GM12878 (cell line): ENCODE measurements around the gene C12orf60. TPM values are rescaled to one million over a fixed set of nuclear protein-coding genes. Genes with fewer than 3 reads are reported as not detected.

ENCODE experiments used
- ASH2L ChIP-seq: fragments of 300-600, 200-600 bp; sonication (generic); IDR thresholded peaks from 2 replicates; pipeline ENCODE4 v1.6.1; 2017; ENCODE audit warnings: low read depth, mild to moderate bottlenecking, borderline replicate concordance
- ATF3 ChIP-seq: IDR thresholded peaks from 2 replicates; pipeline ENCODE4 v1.6.1; 2011; ENCODE audit warnings: low read depth, mild to moderate bottlenecking, low read length, moderate library complexity, borderline replicate concordance; ENCODE audit errors: extremely low read depth
- BCL3 ChIP-seq: IDR thresholded peaks from 2 replicates; pipeline ENCODE4 v1.6.1; 2011; ENCODE audit warnings: borderline replicate concordance, low read depth, mild to moderate bottlenecking, moderate library complexity, low read length; ENCODE audit not compliant: insufficient read depth, poor library complexity, severe bottlenecking
- CEBPZ ChIP-seq: fragments of 150-350 bp; IDR thresholded peaks from 2 replicates; pipeline ENCODE4 v1.6.1; 2016; ENCODE audit warnings: low read depth, low read length
- DPF2 ChIP-seq: fragments of 450-650 bp; IDR thresholded peaks from 2 replicates; pipeline ENCODE4 v1.6.1; 2017; ENCODE audit warnings: mild to moderate bottlenecking
- ETV6 ChIP-seq, 2 experiments: fragments of 450-650 bp in 1 of 2; IDR thresholded peaks in 1 of 2; conservative IDR thresholded peaks in 1 of 2; 2 replicates each; pipeline ENCODE4 v1.6.1; 2014; ENCODE audit warnings: antibody characterized with exemption in 1 of 2, borderline replicate concordance in 1 of 2, low read depth in 1 of 2, mild to moderate bottlenecking in 1 of 2, moderate library complexity in 1 of 2
- HCFC1 ChIP-seq: fragments of 150-350 bp; IDR thresholded peaks from 2 replicates; pipeline ENCODE4 v1.6.1; 2014; ENCODE audit warnings: low read length
- HDAC2 ChIP-seq: fragments of 200-600 bp; sonication (generic); IDR thresholded peaks from 2 replicates; pipeline ENCODE4 v1.6.1; 2017
- IRF3 ChIP-seq: fragments of 450-650 bp; IDR thresholded peaks from 2 replicates; pipeline ENCODE4 v1.6.1; 2014; ENCODE audit warnings: mild to moderate bottlenecking
- PML ChIP-seq: IDR thresholded peaks from 2 replicates; pipeline ENCODE4 v1.6.1; 2012; ENCODE audit warnings: low read length, inconsistent platforms
- RAD51 ChIP-seq: fragments of 450-650 bp; IDR thresholded peaks from 2 replicates; pipeline ENCODE4 v1.6.1; 2016; ENCODE audit warnings: moderate library complexity, mild to moderate bottlenecking, inconsistent platforms
- RB1 ChIP-seq: fragments of 450-650 bp; formaldehyde crosslinking; IDR thresholded peaks from 2 replicates; pipeline ENCODE4 v1.6.1; 2017; ENCODE audit warnings: mild to moderate bottlenecking, borderline replicate concordance
- SUPT20H ChIP-seq: IDR thresholded peaks from 2 replicates; pipeline ENCODE4 v1.6.1; 2011; ENCODE audit warnings: low read depth, mild to moderate bottlenecking, low read length, moderate library complexity, borderline replicate concordance; ENCODE audit not compliant: control insufficient read depth
- polyA plus RNA-seq, 11 experiments: library from polyadenylated mRNA; depleted of rRNA in 4 of 11; unstranded in 6 of 11; stranded (reverse) in 5 of 11; fragments of >200 nt; fragmentation: Nextera tagmentation in 4 of 11; fragmentation: Illumina TruSeq in 1 of 11; extraction: Ambion mirVana in 4 of 11; extraction: Trizol in 1 of 11; gene quantifications; 1 replicate in 1 of 11; 2 replicates in 10 of 11; pipeline versions ENCODE4 v1.2.1 to v1.2.3, GENCODE V29; 2011 to 2016; ENCODE audit warnings: inconsistent platforms in 2 of 11, missing spikeins in 2 of 11, low read depth in 1 of 11
- total RNA-seq, 4 experiments: library from RNA; depleted of rRNA in 3 of 4; stranded (reverse); fragments of >200 nt in 3 of 4; fragmentation: Illumina TruSeq in 1 of 4; extraction: Trizol in 1 of 4; gene quantifications; 2 replicates each; pipeline versions ENCODE4 v1.2.1 to v1.2.3, GENCODE V29; 2013 to 2021
- TF ChIP-seq, protein P1 (sequence below): fragments of 450-650 bp; IDR thresholded peaks from 2 replicates; pipeline ENCODE4 v1.6.1; 2017; ENCODE audit warnings: mild to moderate bottlenecking, moderate library complexity
- TF ChIP-seq, protein P2 (sequence below): fragments of 450-650 bp; conservative IDR thresholded peaks from 2 replicates; pipeline ENCODE4 v1.6.1; 2017; ENCODE audit warnings: mild to moderate bottlenecking, moderate library complexity

The C12orf60 gene
- total and polyA plus RNA-seq, 10 of the 15 experiments (the other 5 are each of a cell fraction or from before 2014, with no cell fraction given) = 1.8 to 7.2 (median 3.2) TPM

DNA sequence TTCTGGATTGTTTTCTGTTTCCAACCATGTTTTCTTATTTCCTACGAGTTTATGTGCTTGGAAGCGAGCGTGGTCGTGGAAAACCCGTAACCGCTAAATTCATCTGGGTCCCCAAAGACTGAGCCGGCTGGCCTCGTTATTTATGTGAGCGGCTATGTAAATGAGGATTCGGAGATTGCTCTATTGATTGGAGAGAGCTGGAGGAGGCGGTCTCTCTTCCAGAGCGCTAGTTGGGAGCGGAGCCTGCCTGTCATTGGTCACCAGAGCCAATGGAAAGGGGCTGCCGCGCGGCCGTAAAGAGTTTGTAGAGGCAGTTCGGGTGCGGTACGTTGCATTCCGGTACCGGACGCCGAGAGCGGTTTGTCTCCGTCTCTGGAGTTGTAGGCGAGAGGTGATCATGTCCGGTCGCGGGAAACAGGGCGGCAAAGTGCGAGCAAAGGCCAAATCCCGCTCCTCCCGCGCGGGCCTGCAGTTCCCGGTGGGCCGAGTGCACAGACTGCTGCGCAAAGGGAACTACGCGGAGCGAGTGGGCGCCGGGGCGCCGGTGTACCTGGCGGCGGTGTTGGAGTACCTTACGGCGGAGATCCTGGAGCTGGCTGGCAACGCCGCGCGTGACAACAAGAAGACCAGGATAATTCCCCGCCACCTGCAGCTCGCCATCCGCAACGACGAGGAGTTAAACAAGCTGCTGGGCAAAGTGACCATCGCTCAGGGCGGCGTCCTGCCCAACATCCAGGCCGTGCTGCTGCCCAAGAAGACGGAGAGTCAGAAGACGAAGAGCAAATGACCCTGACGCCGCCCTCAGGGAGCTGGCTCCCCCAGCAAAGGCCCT, 29.2 kb upstream of the C12orf60 start (continued):
- TF ChIP-seq RB1 (peak; percentile 32; the same call in 1 of the 2 replicates), IRF3 (peak; percentile 95), ETV6 (conservative IDR thresholded peaks at IDR 0.05 in 1 of 2, IDR thresholded peaks at IDR 0.05 in 1 of 2; ENCODE audit: borderline replicate concordance in 1 of 2, low read depth in 1 of 2) (no peak), HDAC2 (no peak), ASH2L (no peak), HCFC1 (no peak), DPF2 (peak; percentile 88), ATF3 (no peak), BCL3 (no peak), CEBPZ (no peak), PML (peak; percentile 94), SUPT20H (no peak), RAD51 (no peak)
- TF ChIP-seq, protein P1, sequence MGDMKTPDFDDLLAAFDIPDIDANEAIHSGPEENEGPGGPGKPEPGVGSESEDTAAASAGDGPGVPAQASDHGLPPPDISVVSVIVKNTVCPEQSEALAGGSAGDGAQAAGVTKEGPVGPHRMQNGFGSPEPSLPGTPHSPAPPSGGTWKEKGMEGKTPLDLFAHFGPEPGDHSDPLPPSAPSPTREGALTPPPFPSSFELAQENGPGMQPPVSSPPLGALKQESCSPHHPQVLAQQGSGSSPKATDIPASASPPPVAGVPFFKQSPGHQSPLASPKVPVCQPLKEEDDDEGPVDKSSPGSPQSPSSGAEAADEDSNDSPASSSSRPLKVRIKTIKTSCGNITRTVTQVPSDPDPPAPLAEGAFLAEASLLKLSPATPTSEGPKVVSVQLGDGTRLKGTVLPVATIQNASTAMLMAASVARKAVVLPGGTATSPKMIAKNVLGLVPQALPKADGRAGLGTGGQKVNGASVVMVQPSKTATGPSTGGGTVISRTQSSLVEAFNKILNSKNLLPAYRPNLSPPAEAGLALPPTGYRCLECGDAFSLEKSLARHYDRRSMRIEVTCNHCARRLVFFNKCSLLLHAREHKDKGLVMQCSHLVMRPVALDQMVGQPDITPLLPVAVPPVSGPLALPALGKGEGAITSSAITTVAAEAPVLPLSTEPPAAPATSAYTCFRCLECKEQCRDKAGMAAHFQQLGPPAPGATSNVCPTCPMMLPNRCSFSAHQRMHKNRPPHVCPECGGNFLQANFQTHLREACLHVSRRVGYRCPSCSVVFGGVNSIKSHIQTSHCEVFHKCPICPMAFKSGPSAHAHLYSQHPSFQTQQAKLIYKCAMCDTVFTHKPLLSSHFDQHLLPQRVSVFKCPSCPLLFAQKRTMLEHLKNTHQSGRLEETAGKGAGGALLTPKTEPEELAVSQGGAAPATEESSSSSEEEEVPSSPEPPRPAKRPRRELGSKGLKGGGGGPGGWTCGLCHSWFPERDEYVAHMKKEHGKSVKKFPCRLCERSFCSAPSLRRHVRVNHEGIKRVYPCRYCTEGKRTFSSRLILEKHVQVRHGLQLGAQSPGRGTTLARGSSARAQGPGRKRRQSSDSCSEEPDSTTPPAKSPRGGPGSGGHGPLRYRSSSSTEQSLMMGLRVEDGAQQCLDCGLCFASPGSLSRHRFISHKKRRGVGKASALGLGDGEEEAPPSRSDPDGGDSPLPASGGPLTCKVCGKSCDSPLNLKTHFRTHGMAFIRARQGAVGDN = 0 out of 2 replicates have a peak, but pooled peaks have one; percentile 41
- TF ChIP-seq, protein P2, sequence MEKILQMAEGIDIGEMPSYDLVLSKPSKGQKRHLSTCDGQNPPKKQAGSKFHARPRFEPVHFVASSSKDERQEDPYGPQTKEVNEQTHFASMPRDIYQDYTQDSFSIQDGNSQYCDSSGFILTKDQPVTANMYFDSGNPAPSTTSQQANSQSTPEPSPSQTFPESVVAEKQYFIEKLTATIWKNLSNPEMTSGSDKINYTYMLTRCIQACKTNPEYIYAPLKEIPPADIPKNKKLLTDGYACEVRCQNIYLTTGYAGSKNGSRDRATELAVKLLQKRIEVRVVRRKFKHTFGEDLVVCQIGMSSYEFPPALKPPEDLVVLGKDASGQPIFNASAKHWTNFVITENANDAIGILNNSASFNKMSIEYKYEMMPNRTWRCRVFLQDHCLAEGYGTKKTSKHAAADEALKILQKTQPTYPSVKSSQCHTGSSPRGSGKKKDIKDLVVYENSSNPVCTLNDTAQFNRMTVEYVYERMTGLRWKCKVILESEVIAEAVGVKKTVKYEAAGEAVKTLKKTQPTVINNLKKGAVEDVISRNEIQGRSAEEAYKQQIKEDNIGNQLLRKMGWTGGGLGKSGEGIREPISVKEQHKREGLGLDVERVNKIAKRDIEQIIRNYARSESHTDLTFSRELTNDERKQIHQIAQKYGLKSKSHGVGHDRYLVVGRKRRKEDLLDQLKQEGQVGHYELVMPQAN = peak; percentile 33; the same call in 1 of the 2 replicates
